HEK293 (cell line): ENCODE data around the gene CSF3.

Source experiments
- CTCF ChIA-PET: fragments of 350-600 bp; formaldehyde crosslinking; extraction: SDS; loops from one replicate; lab custom pipeline; 2021; ENCODE audit warnings: antibody characterized with exemption; lab: Yijun Ruan, JAX
- POLR2A ChIA-PET: fragments of 300-600 bp; formaldehyde crosslinking; extraction: SDS; loops from one replicate; lab custom pipeline; 2020; ENCODE audit warnings: antibody characterized with exemption, inconsistent platforms; lab: Yijun Ruan, JAX
- H3K27ac ChIP-seq: fragments of 200-500 bp; sonication (Bioruptor generic); 2 replicates; pipeline ENCODE4 v1.5.1; 2014; ENCODE audit warnings: low read depth, low read length, control low read depth, inconsistent platforms; ENCODE audit errors: extremely low read depth
- H3K36me3 ChIP-seq, 2 experiments: fragments of 200-500 bp in 1 of 2; sonication (Bioruptor generic) in 1 of 2; 1 replicate in 1 of 2; 2 replicates in 1 of 2; pipeline ENCODE4 v1.5.1; 2014 to 2017; ENCODE audit warnings: inconsistent platforms in 2 of 2, low read length in 2 of 2; ENCODE audit not compliant: control insufficient read depth in 2 of 2, insufficient read depth in 1 of 2
- H3K4me1 ChIP-seq: fragments of 200-500 bp; sonication (Bioruptor generic); 2 replicates; pipeline ENCODE4 v1.5.1; 2014; ENCODE audit warnings: mild to moderate bottlenecking, low read length, inconsistent platforms; ENCODE audit not compliant: control insufficient read depth, insufficient read depth
- H3K4me3 ChIP-seq: 2 replicates; pipeline ENCODE4 v1.5.1; 2011; ENCODE audit warnings: low read depth, mild to moderate bottlenecking, control low read depth, low read length, moderate library complexity
- H3K9me3 ChIP-seq: fragments of 200-500 bp; sonication (Bioruptor generic); 2 replicates; pipeline ENCODE4 v1.5.1; 2014; ENCODE audit warnings: low read depth, low read length, inconsistent platforms; ENCODE audit not compliant: control insufficient read depth, insufficient read depth
- KLF16 ChIP-seq: fragments of 450-650 bp; formaldehyde crosslinking; IDR thresholded peaks from 2 replicates; pipeline ENCODE4 v1.5.1; 2017; ENCODE audit warnings: missing biosample characterization, missing genetic modification characterization
- MEIS1 ChIP-seq: sonication (generic); formaldehyde crosslinking; IDR thresholded peaks from 2 replicates; pipeline ENCODE4 v1.8.1; 2022; ENCODE audit warnings: missing genetic modification reagents, mild to moderate bottlenecking, borderline replicate concordance
- ZBTB8A ChIP-seq: fragments of 450-650 bp; formaldehyde crosslinking; IDR thresholded peaks from 2 replicates; pipeline ENCODE4 v1.5.1; 2016; ENCODE audit warnings: missing biosample characterization, missing genetic modification characterization
- ZEB2 ChIP-seq: fragments of 450-650 bp; formaldehyde crosslinking; IDR thresholded peaks from 2 replicates; pipeline ENCODE4 v1.5.1; 2016; ENCODE audit warnings: missing biosample characterization, missing genetic modification characterization
- ZFHX2 ChIP-seq: fragments of 450-650 bp; formaldehyde crosslinking; conservative IDR thresholded peaks from 2 replicates; pipeline ENCODE4 v1.5.1; 2016; ENCODE audit warnings: missing biosample characterization, missing genetic modification characterization
- ZFP37 ChIP-seq: fragments of 450-650 bp; formaldehyde crosslinking; IDR thresholded peaks from 2 replicates; pipeline ENCODE4 v1.5.1; 2016; ENCODE audit warnings: missing biosample characterization, missing genetic modification characterization
- ZNF280D ChIP-seq: fragments of 450-650 bp; formaldehyde crosslinking; IDR thresholded peaks from 2 replicates; pipeline ENCODE4 v1.5.1; 2016; ENCODE audit warnings: missing biosample characterization, missing genetic modification characterization
- ZNF302 ChIP-seq: fragments of 450-650 bp; formaldehyde crosslinking; IDR thresholded peaks from 2 replicates; pipeline ENCODE4 v1.5.1; 2016; ENCODE audit warnings: missing biosample characterization, missing genetic modification characterization, low read depth
- ZNF37A ChIP-seq: fragments of 450-650 bp; IDR thresholded peaks from 2 replicates; pipeline ENCODE4 v1.5.1; 2018; ENCODE audit warnings: missing biosample characterization, missing genetic modification characterization
- ZNF654 ChIP-seq: fragments of 450-650 bp; formaldehyde crosslinking; IDR thresholded peaks from 2 replicates; pipeline ENCODE4 v1.5.1; 2016; ENCODE audit warnings: low read depth, missing biosample characterization, missing genetic modification characterization
- ZNF768 ChIP-seq: fragments of 450-650 bp; formaldehyde crosslinking; IDR thresholded peaks from 2 replicates; pipeline ENCODE4 v1.5.1; 2018; ENCODE audit warnings: missing biosample characterization, mild to moderate bottlenecking, missing genetic modification characterization
- ZNF777 ChIP-seq: fragments of 450-650 bp; formaldehyde crosslinking; IDR thresholded peaks from 2 replicates; pipeline ENCODE4 v1.5.1; 2017; ENCODE audit warnings: missing biosample characterization, missing genetic modification characterization, borderline replicate concordance
- TF ChIP-seq, protein P1 (sequence below): fragments of 450-650 bp; formaldehyde crosslinking; IDR thresholded peaks from 2 replicates; pipeline ENCODE4 v1.5.1; 2016; ENCODE audit warnings: missing biosample characterization, missing genetic modification characterization
- TF ChIP-seq, protein P2 (sequence below): fragments of 450-650 bp; formaldehyde crosslinking; IDR thresholded peaks from 2 replicates; pipeline ENCODE4 v1.5.1; 2016; ENCODE audit warnings: missing biosample characterization, missing genetic modification characterization

The CSF3 gene

GRCh38 chr17:39994448-39994847 is 20.8 kb upstream of the CSF3 start:
- peaks cover 66 to 91% of the 10 kb centered on the region in 2 experiments for H3K36me3 ChIP-seq
- ChIA-PET POLR2A (interaction anchor here (0.6 kb wide), 1 partner anchor 179 kb away, joined by 8 read pairs; no protein-coding TSS in a partner anchor), CTCF (interaction anchor here (0.7 to 1.3 kb wide), 2 partner anchors 18 to 32 kb away, joined by 3 read pairs; no protein-coding TSS in a partner anchor)
- H3K9me3 ChIP-seq = no peaks in the 10 kb centered on the region
- no peaks in the 10 kb centered on the region for H3K4me1 ChIP-seq
- no peak overlapping the region for H3K27ac ChIP-seq
- TF ChIP-seq, protein P1, sequence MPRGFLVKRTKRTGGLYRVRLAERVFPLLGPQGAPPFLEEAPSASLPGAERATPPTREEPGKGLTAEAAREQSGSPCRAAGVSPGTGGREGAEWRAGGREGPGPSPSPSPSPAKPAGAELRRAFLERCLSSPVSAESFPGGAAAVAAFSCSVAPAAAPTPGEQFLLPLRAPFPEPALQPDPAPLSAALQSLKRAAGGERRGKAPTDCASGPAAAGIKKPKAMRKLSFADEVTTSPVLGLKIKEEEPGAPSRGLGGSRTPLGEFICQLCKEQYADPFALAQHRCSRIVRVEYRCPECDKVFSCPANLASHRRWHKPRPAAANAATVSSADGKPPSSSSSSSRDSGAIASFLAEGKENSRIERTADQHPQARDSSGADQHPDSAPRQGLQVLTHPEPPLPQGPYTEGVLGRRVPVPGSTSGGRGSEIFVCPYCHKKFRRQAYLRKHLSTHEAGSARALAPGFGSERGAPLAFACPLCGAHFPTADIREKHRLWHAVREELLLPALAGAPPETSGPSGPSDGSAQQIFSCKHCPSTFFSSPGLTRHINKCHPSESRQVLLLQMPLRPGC = no peak
- no peak for TF ChIP-seq MEIS1 (CRISPR knock-in tag)
- no peak for TF ChIP-seq ZBTB8A
- H3K4me3 ChIP-seq = no peak overlapping the region

DNA sequence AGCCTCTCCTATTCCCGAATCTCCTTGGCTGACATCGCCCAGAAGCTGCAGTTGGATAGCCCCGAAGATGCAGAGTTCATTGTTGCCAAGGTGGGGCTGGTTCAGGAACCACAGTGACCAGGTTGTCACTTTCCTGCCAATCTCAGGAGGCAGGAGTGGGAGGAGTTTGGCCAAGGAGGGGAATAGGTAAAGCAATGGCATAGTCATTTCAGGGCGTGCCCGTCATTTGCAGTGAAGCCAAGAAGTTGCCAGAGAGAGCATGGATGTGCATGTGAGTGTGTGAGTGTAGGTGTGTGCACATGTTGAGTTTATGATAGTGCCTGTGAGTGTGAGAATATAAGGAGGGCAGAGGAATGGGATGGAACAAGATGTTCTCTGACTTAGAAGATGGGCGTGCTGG is 19.8 kb upstream of the CSF3 start:
- Histone ChIP-seq H3K4me1 (no peaks in the 10 kb centered on the region), H3K4me3 (no peak overlapping the region), H3K27ac (no peak overlapping the region), H3K9me3 (no peaks in the 10 kb centered on the region), H3K36me3 (peaks cover 57 to 81% of the 10 kb centered on the region in 2 experiments)
- no peak for TF ChIP-seq ZNF777 (tag by site-specific recombination)
- TF ChIP-seq ZEB2 (tag by site-specific recombination) = no peak
- TF ChIP-seq ZNF654 (tag by site-specific recombination) = no peak
- POLR2A ChIA-PET = interaction anchor here (0.6 to 2.6 kb wide), 2 partner anchors 11 to 15 kb away, joined by 3 to 11 read pairs; partner anchors contain the start of gene PSMD3
- CTCF ChIA-PET = interaction anchor here (0.7 to 1.1 kb wide), 2 partner anchors 19 to 32 kb away, joined by 3 read pairs; no protein-coding TSS in a partner anchor

DNA sequence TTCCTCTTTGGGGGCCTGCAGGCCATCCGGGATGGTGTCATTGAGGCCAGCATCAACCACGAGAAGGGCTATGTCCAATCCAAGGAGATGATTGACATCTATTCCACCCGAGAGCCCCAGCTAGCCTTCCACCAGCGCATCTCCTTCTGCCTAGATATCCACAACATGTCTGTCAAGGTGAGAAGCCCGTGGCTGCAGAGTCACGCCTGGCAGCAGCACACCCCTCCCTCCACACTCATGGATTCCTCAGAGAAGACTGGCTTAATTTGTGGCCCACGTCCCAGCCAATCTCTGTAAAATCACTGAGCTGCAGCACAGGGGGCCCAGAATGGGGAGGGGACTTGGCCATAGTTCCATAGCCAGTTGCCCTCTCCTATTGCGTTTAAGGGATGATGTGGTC is 19.1 kb upstream of the CSF3 start:
- TF ChIP-seq ZFP37 (tag by site-specific recombination) = no peak
- no peak for TF ChIP-seq KLF16
- TF ChIP-seq ZNF768 = no peak
- no peak for TF ChIP-seq ZNF280D (tag by site-specific recombination)
- TF ChIP-seq ZFHX2 (tag by site-specific recombination) = no peak
- TF ChIP-seq ZNF302 (tag by site-specific recombination) = no peak
- TF ChIP-seq ZNF37A = no peak
- TF ChIP-seq, protein P2, sequence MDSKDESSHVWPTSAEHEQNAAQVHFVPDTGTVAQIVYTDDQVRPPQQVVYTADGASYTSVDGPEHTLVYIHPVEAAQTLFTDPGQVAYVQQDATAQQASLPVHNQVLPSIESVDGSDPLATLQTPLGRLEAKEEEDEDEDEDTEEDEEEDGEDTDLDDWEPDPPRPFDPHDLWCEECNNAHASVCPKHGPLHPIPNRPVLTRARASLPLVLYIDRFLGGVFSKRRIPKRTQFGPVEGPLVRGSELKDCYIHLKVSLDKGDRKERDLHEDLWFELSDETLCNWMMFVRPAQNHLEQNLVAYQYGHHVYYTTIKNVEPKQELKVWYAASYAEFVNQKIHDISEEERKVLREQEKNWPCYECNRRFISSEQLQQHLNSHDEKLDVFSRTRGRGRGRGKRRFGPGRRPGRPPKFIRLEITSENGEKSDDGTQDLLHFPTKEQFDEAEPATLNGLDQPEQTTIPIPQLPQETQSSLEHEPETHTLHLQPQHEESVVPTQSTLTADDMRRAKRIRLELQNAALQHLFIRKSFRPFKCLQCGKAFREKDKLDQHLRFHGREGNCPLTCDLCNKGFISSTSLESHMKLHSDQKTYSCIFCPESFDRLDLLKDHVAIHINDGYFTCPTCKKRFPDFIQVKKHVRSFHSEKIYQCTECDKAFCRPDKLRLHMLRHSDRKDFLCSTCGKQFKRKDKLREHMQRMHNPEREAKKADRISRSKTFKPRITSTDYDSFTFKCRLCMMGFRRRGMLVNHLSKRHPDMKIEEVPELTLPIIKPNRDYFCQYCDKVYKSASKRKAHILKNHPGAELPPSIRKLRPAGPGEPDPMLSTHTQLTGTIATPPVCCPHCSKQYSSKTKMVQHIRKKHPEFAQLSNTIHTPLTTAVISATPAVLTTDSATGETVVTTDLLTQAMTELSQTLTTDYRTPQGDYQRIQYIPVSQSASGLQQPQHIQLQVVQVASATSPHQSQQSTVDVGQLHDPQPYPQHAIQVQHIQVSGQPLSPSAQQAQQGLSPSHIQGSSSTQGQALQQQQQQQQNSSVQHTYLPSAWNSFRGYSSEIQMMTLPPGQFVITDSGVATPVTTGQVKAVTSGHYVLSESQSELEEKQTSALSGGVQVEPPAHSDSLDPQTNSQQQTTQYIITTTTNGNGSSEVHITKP = no peak
- no peak overlapping the region for H3K27ac ChIP-seq
- H3K9me3 ChIP-seq = no peaks in the 10 kb centered on the region
- ChIA-PET POLR2A (interaction anchor here (0.6 to 2.6 kb wide), 3 partner anchors 16 to 70 kb away, joined by 4 to 11 read pairs (median 5); partner anchors contain the start of gene PSMD3), CTCF (interaction anchor here (1.1 kb wide), 1 partner anchor 31 kb away, joined by 3 read pairs; no protein-coding TSS in a partner anchor)
- H3K4me3 ChIP-seq = no peak overlapping the region
- H3K4me1 ChIP-seq = no peaks in the 10 kb centered on the region
- peaks cover 49 to 74% of the 10 kb centered on the region in 2 experiments for H3K36me3 ChIP-seq
